ENCODE data around the gene SIGLEC5. TPM values are rescaled to one million over a fixed set of nuclear protein-coding genes. Genes with fewer than 3 reads are reported as not detected.

Gene SIGLEC5
- total RNA-seq, 1 experiment from 2014 or later: not detected

GRCh38 chr19:51586103-51586728, 44.0 kb downstream of the SIGLEC5 start:
- no peak overlapping the region for H3K9ac ChIP-seq (ENCODE audit: low read length)
- no peak for ATAC-seq
- no peak for TF ChIP-seq CTCF (conservative IDR thresholded peaks at IDR 0.05; ENCODE audit: low read depth, low read length)
- TF ChIP-seq EZH2 (IDR thresholded peaks at IDR 0.05; ENCODE audit: low read length, unreplicated experiment): no peak
- TF ChIP-seq EZH2phosphoT487 (IDR thresholded peaks at IDR 0.05; ENCODE audit: borderline replicate concordance, low read length): no peak
- H2AFZ ChIP-seq (ENCODE audit: low read length): no peak overlapping the region
- no peaks in the 10 kb centered on the region for H3K27me3 ChIP-seq (ENCODE audit: low read length)
- peaks cover 27% of the 10 kb centered on the region for H3K9me3 ChIP-seq (ENCODE audit: low read length)
- POLR2A ChIA-PET (ENCODE audit: unreplicated experiment): no interaction called here
- no peak for DNase-seq
- H3F3A ChIP-seq (ENCODE audit: low read length, unreplicated experiment): no peaks in the 10 kb centered on the region
- peaks cover 71% of the 10 kb centered on the region for H3K36me3 ChIP-seq (ENCODE audit: low read depth, low read length)
- H3K4me3 ChIP-seq (ENCODE audit: low read length): no peak overlapping the region; the same call in 1 of the 2 replicates
- no peaks in the 10 kb centered on the region for H3K79me2 ChIP-seq (ENCODE audit: low read length)
- CTCF ChIA-PET: no interaction called here
- H3K27ac ChIP-seq (ENCODE audit: low read length): no peak overlapping the region
- H3K9me2 ChIP-seq (replicated peaks; ENCODE audit: low read length): no peaks in the 10 kb centered on the region
- BruUV-seq (replicated peaks): no TSS peak
- no peak overlapping the region for H3K4me2 ChIP-seq (ENCODE audit: low read length)
- intact Hi-C loops (cut with micrococcal nuclease): no loop called here
- H3K4me1 ChIP-seq (ENCODE audit: insufficient read depth, low read length): no peaks in the 10 kb centered on the region
- H4K20me1 ChIP-seq (ENCODE audit: low read length): no peaks in the 10 kb centered on the region

- Histone ChIP-seq H3K9me2 (replicated peaks; ENCODE audit: low read length) (no peaks in the 10 kb centered on the region), H3K4me2 (ENCODE audit: low read length) (no peak overlapping the region), H3K4me3 (ENCODE audit: low read length) (no peak overlapping the region), H3K4me1 (ENCODE audit: insufficient read depth, low read length) (peaks cover 31% of the 10 kb centered on the region), H3K9ac (ENCODE audit: low read length) (no peak overlapping the region), H3K36me3 (ENCODE audit: low read depth, low read length) (peaks cover 59% of the 10 kb centered on the region), H4K20me1 (ENCODE audit: low read length) (peaks cover 4% of the 10 kb centered on the region; the same call in 1 of the 2 replicates), H3K79me2 (ENCODE audit: low read length) (peaks cover 60% of the 10 kb centered on the region), H2AFZ (ENCODE audit: low read length) (no peak overlapping the region), H3K27ac (ENCODE audit: low read length) (no peak overlapping the region), H3K27me3 (ENCODE audit: low read length) (no peaks in the 10 kb centered on the region), H3K9me3 (ENCODE audit: low read length) (no peaks in the 10 kb centered on the region), H3F3A (ENCODE audit: low read length, unreplicated experiment) (peaks cover 5% of the 10 kb centered on the region)
- DNase-seq (no peak), ATAC-seq (no peak)
- intact Hi-C loops (cut with micrococcal nuclease): no loop called here
- TF ChIP-seq CTCF (conservative IDR thresholded peaks at IDR 0.05; ENCODE audit: low read depth, low read length): no peak
- no peak for TF ChIP-seq EZH2 (IDR thresholded peaks at IDR 0.05; ENCODE audit: low read length, unreplicated experiment)
- TF ChIP-seq EZH2phosphoT487 (IDR thresholded peaks at IDR 0.05; ENCODE audit: borderline replicate concordance, low read length): no peak
- BruUV-seq (replicated peaks): no TSS peak
- ChIA-PET CTCF (no interaction called here), POLR2A (ENCODE audit: unreplicated experiment) (no interaction called here)
Measured at GRCh38 chr19:51576850-51577249, 53.4 kb downstream of the SIGLEC5 start.

DNA sequence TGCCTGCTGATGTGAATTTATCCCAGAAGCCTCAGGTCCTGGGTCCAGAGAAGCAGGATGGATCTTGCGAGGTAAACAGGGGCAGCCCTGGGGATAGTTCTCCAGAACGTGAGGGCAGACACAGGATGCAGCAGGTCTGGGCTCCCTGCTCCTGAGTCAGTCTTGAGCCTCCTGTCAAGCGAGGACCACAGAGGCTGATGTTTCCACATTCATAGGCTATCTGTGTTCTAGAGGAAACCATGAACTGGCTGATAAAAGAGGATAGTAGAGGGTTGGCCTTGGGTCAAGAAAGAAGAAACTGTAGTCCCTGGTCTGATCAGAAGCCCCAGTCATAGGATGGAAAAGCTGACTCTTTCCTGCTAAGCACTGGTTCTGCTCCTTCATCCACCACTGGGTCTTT, 56.9 kb downstream of the SIGLEC5 start:
- BruUV-seq (replicated peaks): no TSS peak
- no peak overlapping the region for H2AFZ ChIP-seq (ENCODE audit: low read length)
- peaks cover 49% of the 10 kb centered on the region for H3K4me1 ChIP-seq (ENCODE audit: insufficient read depth, low read length)
- intact Hi-C loops (cut with micrococcal nuclease): no loop called here
- H3K27me3 ChIP-seq (ENCODE audit: low read length): no peaks in the 10 kb centered on the region
- DNase-seq (peak; percentile 42), ATAC-seq (peak; percentile 3; the same call in 1 of the 2 replicates)
- H3K79me2 ChIP-seq (ENCODE audit: low read length): peaks cover 64% of the 10 kb centered on the region
- peak overlapping the region; percentile 75 for H3K27ac ChIP-seq (ENCODE audit: low read length)
- CTCF ChIA-PET: no interaction called here
- H3K9me3 ChIP-seq (ENCODE audit: low read length): no peaks in the 10 kb centered on the region
- POLR2A ChIA-PET (ENCODE audit: unreplicated experiment): no interaction called here
- H3K9me2 ChIP-seq (replicated peaks; ENCODE audit: low read length): no peaks in the 10 kb centered on the region
- peaks cover 32% of the 10 kb centered on the region for H3K36me3 ChIP-seq (ENCODE audit: low read depth, low read length)
- peaks cover 5% of the 10 kb centered on the region for H3F3A ChIP-seq (ENCODE audit: low read length, unreplicated experiment)
- TF ChIP-seq CTCF (conservative IDR thresholded peaks at IDR 0.05; ENCODE audit: low read depth, low read length): no peak
- no peak for TF ChIP-seq EZH2phosphoT487 (IDR thresholded peaks at IDR 0.05; ENCODE audit: borderline replicate concordance, low read length)
- no peak for TF ChIP-seq EZH2 (IDR thresholded peaks at IDR 0.05; ENCODE audit: low read length, unreplicated experiment)
- no peaks in the 10 kb centered on the region for H4K20me1 ChIP-seq (ENCODE audit: low read length)
- peak overlapping the region; percentile 62 for H3K9ac ChIP-seq (ENCODE audit: low read length)
- H3K4me3 ChIP-seq (ENCODE audit: low read length): peak overlapping the region; percentile 81
- peak overlapping the region; percentile 97 for H3K4me2 ChIP-seq (ENCODE audit: low read length)

Data from PC-3 (cell line).